ENCODE results near the gene DHRS7B.
"Not testable (repeated sequence)": the region's sequence is repeated elsewhere in the genome, so short reads cannot be mapped to it uniquely, and the experiment has no call there.

DHRS7B gene

GRCh38 chr17:21212826-21213637 lies 86.3 kb downstream of the DHRS7B start:
- no peak for FAIRE-seq

GRCh38 chr17:21213638-21214014 lies 86.9 kb downstream of the DHRS7B start:
- FAIRE-seq, result no peak

GRCh38 chr17:21214015-21214776 lies 87.4 kb downstream of the DHRS7B start, which contains the start of gene TMEM11:
Gene TMEM11 (minus strand): TSS chr17:21214161. CDS start chr17:21214152, 9 bp downstream.
- no peak for FAIRE-seq

GRCh38 chr17:21214777-21215541 lies 88.2 kb downstream of the DHRS7B start:
- no peak for FAIRE-seq

- no peak for FAIRE-seq
Measured at GRCh38 chr17:21215935-21216334, 89.2 kb downstream of the DHRS7B start.

GRCh38 chr17:21217346-21217745 lies 90.6 kb downstream of the DHRS7B start:
- FAIRE-seq, result no peak

GRCh38 chr17:21218101-21218500 lies 91.3 kb downstream of the DHRS7B start:
- no peak for FAIRE-seq

GRCh38 chr17:21218831-21219380 lies 92.1 kb downstream of the DHRS7B start:
- FAIRE-seq, result no peak

GRCh38 chr17:21223086-21223485 lies 96.3 kb downstream of the DHRS7B start:
- FAIRE-seq, result no peak

- not testable (repeated sequence) for FAIRE-seq
Measured at GRCh38 chr17:21227277-21227676, 100.5 kb downstream of the DHRS7B start.

- FAIRE-seq, result no peak
Measured at GRCh38 chr17:21228111-21228510, 101.3 kb downstream of the DHRS7B start.

- no peak for FAIRE-seq
Measured at GRCh38 chr17:21228845-21229244, 102.1 kb downstream of the DHRS7B start.

- FAIRE-seq, result no peak
Measured at GRCh38 chr17:21231533-21231932, 104.8 kb downstream of the DHRS7B start.

GRCh38 chr17:21232033-21232749 lies 105.4 kb downstream of the DHRS7B start:
- FAIRE-seq, result no peak

GRCh38 chr17:21233581-21234347 lies 107.0 kb downstream of the DHRS7B start:
- no peak for FAIRE-seq

- FAIRE-seq, result no peak
Measured at GRCh38 chr17:21235921-21236320, 109.2 kb downstream of the DHRS7B start.

GRCh38 chr17:21239680-21240368 lies 113.1 kb downstream of the DHRS7B start:
- FAIRE-seq, result no peak

- FAIRE-seq, result no peak
Measured at GRCh38 chr17:21240369-21241055, 113.7 kb downstream of the DHRS7B start.
